ENCODE results near the gene RRAS. TPM values are rescaled to one million over a fixed set of nuclear protein-coding genes. Genes with fewer than 3 reads are reported as not detected.

RRAS gene
- total RNA-seq, 1 donor: 44.5 TPM

- no peak overlapping the region for H3K4me3 ChIP-seq (ENCODE audit: low read depth, low read length)
- DNase-seq (ENCODE audit: low read depth): no peak
- TF ChIP-seq CTCF (IDR thresholded peaks at IDR 0.05; ENCODE audit: insufficient read depth, low read depth, low read length): no peak
Measured at GRCh38 chr19:49681830-49682229, 41.9 kb upstream of the RRAS start.

GRCh38 chr19:49680421-49681351 lies 40.7 kb upstream of the RRAS start:
- H3K4me3 ChIP-seq (ENCODE audit: low read depth, low read length): peak overlapping the region; percentile 30

GRCh38 chr19:49679771-49680413 lies 39.9 kb upstream of the RRAS start:
- no peak for DNase-seq (ENCODE audit: low read depth)
- TF ChIP-seq CTCF (IDR thresholded peaks at IDR 0.05; ENCODE audit: insufficient read depth, low read depth, low read length): no peak
- no peak overlapping the region for H3K4me3 ChIP-seq (ENCODE audit: low read depth, low read length)

More at GRCh38 chr19:49680421-49681351, 40.7 kb upstream of the RRAS start:
- DNase-seq (ENCODE audit: low read depth): peak; percentile 84
- TF ChIP-seq CTCF (IDR thresholded peaks at IDR 0.05; ENCODE audit: insufficient read depth, low read depth, low read length): peak; percentile 99

GRCh38 chr19:49678985-49679770 lies 39.2 kb upstream of the RRAS start:
- no peak overlapping the region for H3K4me3 ChIP-seq (ENCODE audit: low read depth, low read length)
- TF ChIP-seq CTCF (IDR thresholded peaks at IDR 0.05; ENCODE audit: insufficient read depth, low read depth, low read length): no peak
- DNase-seq (ENCODE audit: low read depth): no peak

- TF ChIP-seq CTCF (IDR thresholded peaks at IDR 0.05; ENCODE audit: insufficient read depth, low read depth, low read length): peak; percentile 67
- H3K4me3 ChIP-seq (ENCODE audit: low read depth, low read length): peak overlapping the region; percentile 94
- DNase-seq (ENCODE audit: low read depth): peak; percentile 72
Measured at GRCh38 chr19:49677901-49678674, 38.1 kb upstream of the RRAS start.

Data from fibroblast of villous mesenchyme (primary cell).